Tongue (tissue), 2 donors: ENCODE results near the gene INSRR. TPM values are rescaled to one million over a fixed set of nuclear protein-coding genes. Genes with fewer than 3 reads are reported as not detected.

Source experiments
- DNase-seq: peaks from one replicate; pipeline ENCODE4 v3.0.0-alpha.2; 2015
- total RNA-seq: library from RNA; depleted of rRNA; stranded (reverse); fragments of >200 nt; gene quantifications from one replicate; pipeline ENCODE4 v1.2.3, GENCODE V29; 2014

Gene INSRR
- total RNA-seq, 1 donor from 2014 or later, result 0.21 TPM

GRCh38 chr1:156874142-156874541, 15.2 kb upstream of the INSRR start:
- DNase-seq, result no peak

DNA sequence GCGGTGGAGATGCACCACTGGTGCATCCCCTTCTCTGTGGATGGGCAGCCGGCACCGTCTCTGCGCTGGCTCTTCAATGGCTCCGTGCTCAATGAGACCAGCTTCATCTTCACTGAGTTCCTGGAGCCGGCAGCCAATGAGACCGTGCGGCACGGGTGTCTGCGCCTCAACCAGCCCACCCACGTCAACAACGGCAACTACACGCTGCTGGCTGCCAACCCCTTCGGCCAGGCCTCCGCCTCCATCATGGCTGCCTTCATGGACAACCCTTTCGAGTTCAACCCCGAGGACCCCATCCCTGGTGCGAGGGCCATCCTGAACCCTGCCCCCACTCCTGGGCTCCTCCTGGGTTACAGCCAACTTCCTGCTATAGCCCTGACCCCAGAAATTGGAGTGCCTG, 14.7 kb upstream of the INSRR start:
- DNase-seq, result no peak

- no peak for DNase-seq
Observed at GRCh38 chr1:156869455-156869854, 10.5 kb upstream of the INSRR start.

GRCh38 chr1:156868341-156868740, 9.4 kb upstream of the INSRR start:
- DNase-seq, result no peak

- no peak for DNase-seq
Observed at GRCh38 chr1:156866249-156866909, 7.5 kb upstream of the INSRR start.

DNA sequence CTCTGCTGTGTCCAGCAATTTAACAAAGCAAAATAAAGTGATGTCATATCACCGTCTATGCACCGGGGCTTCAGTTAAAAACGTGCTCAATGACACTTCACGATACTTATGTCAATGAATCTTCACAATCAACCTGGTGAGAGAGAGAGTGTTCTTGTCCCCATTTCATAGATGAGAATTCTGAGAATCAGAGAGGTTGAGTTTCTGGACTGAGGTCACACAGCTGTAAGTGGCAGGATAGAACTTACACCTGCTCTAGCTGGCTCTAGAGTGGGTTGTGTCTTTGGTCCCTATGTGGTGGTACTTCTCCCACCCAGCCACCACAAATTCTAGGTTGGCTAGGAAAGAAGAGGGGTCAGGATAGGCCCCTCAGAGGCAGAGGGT, 6.9 kb upstream of the INSRR start:
- DNase-seq, result no peak

DNA sequence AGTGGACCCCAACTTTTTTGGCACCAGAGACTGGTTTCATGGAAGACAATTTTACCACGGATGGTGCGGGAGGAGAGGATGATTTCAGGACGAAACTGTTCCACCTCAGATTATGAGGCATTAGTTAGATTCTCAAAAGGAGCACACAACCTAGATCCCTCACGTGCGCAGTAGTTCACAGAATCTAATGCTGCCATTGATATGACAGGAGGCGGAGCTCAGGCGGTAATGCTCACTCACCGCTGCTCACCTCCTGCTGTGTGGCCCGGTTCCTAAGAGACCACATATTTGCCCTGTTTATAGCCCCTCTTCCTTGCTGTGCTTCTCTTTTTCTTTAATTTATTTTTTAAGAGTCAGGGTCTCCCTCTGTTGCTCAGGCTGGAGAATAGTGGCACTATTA, 6.3 kb upstream of the INSRR start:
- no peak for DNase-seq

GRCh38 chr1:156864796-156865195, 5.9 kb upstream of the INSRR start:
- DNase-seq, result no peak

DNA sequence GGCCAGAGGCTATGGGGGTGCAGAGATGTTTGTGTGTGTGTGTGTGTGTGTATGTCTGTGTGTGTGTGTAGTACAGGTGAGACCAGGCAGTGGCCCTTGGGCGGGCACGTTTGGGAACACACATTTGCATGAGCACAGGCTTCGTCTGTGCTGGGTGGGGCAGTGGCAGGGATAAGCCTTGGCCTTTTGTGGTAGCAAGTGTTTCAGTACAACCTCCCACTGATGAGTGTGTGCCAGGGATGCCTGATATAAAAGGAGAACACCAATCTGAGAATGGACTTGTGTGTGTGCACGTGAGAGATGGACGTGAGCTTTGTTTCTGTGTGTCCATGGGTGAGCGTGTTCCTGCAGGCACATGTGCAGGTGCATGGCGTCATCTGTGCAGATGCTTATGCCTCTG, 4.7 kb upstream of the INSRR start:
- no peak for DNase-seq

DNA sequence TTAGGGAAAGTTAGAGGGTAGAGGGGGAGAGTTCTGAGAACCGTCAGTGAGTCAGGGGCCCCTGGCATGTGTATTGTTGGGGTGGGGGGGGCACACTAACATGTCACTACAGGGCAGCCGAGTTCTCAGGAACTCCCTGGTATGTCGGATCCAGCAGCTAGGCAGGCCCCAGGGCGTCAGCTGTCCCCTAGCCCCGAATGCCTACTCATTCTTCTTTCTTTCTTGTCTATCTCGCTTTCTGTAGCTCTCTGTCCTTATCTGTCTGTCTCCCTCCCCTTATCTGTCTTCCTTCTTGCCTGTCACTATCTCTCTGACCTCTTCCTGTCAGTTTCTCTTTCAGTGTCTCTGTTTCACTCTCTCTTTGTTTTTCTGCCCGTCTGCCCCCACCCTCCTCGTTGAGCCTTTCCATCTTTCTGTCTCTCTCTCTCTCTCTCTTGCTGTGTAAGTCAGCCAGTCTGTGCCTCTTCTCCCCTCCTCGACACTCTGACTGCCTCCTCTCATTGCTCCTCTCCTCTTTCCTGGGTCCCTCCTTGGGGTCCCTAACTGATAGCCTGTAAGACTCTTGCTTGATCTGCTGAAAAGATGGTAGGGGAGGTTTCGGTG, 4.2 kb upstream of the INSRR start:
- no peak for DNase-seq

DNA sequence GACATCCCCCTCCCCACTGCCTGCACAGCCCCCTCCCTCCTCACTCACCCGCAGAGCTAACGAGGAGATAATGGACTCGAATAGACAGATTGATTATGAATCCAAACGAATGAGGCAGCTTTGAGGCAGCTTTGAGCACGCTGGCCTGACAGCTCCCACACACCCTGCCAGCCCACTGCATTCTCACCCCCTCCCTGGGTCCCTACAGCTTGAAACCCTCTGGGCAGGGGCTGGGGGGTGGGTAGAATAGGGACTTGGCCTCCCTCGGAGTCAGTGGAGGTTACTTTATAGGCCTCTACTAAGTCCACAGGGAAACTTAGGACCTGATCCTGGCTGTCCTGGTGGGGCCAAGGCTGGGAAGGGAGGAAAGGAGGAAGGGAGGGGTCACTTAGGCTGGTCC, 3.7 kb upstream of the INSRR start:
- no peak for DNase-seq

- DNase-seq, result peak; percentile 83
Observed at GRCh38 chr1:156860628-156861423, 1.9 kb upstream of the INSRR start, which contains the start of gene NTRK1. Gene NTRK1 (plus strand): TSS chr1:156860865. CDS start chr1:156860935, 70 bp downstream.

GRCh38 chr1:156860113-156860627, 1.3 kb upstream of the INSRR start:
- DNase-seq, result peak; percentile 74

GRCh38 chr1:156859523-156860112, 701 bp upstream of the INSRR start:
- DNase-seq, result no peak

- no peak for DNase-seq
Observed at GRCh38 chr1:156858555-156858956, 361 bp downstream of the INSRR start.

DNA sequence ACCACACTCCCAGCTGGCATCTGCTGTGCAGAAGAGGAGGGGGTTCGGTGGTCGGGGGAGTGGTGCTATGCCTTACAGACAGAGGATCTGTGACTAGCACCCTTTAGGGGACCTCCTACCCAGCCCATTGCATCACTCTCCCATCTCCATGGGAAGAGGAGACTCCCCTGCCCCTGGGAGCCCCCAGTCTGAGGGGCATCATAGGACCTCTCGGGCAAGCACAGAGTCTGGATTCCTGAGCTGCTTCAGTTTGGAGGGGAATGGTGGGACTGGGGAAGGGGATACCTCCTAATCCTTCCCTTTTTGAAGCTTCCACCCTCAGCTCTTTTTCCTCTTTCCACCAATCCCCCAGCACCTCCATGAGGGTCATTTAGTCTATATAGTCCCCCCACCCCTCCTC, 1.4 kb downstream of the INSRR start:
- no peak for DNase-seq

- no peak for DNase-seq
Observed at GRCh38 chr1:156856282-156856785, 2.6 kb downstream of the INSRR start.

DNA sequence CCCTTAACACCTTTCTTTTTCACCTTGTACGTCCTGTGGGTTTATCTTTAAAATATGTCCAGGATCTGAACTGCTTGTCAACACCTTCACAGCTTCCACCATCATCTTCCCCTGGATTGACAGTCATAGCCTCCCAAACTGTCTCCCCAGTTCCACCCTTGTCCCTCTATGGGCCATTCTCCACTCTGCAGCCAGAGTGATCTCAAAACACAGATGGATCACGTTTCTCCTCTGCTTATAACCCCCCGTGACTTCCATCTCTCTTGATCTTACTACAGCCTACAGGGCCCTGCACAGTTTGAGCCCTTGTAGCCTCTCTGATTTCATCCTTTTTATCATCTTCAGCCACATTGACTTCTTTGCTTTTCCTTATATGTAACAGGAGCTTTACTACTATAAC, 4.3 kb downstream of the INSRR start:
- DNase-seq, result no peak

DNA sequence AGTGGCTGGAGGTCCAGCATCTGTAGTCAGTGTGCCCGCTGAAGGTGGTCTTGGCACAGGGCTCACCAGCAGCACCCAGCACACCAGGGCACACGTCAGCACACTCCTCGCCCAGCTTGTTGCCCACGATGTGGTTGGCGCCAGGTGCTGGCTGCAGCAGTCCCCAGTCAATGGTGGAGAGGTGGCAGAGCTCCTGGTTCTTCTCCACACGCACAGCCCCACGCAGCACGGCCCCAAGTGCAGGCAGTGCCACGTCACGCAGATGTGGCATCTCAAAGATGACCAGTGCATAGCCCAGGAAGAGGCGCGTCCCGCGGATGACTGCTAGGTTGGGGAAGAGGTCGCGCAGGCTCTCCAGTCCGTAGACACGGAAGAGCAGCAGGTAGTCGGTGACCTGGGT, 5.2 kb downstream of the INSRR start:
- no peak for DNase-seq

GRCh38 chr1:156852418-156852874, 6.5 kb downstream of the INSRR start:
- peak; percentile 87 for DNase-seq

DNA sequence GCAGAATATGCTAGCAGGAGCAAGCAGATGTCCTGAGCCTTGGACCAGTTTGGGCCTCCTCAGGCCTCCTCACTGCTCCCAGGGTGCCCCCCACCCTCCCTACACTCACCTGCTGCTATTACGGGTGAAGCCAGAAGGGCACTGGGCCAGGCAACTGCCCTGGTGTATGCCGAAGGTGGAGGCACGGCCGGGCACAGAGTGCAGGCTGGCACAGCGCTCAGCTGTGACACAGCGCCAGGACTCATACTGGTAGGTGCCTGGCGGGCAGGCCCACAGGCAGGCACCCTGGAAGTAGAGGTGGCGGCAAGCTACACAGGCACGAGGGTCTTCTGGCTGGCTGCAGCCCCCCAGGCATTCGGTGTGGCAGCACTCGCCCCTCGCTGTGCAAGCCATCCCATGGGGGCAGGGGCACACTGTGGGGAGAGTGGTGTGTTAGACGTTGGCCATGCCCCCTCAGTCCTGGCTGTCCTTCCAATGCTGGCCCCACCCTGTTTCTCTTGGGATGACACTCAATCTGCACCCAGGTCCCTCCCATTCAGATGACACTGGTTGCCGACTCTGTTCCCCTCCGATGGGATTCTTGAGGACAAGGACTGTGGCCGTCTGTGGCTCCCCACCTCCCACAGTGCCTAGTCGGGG, 7.0 kb downstream of the INSRR start:
- no peak for DNase-seq

GRCh38 chr1:156849151-156849496, 9.8 kb downstream of the INSRR start:
- no peak for DNase-seq
